ENCODE measurements around the gene HM13. TPM values are rescaled to one million over a fixed set of nuclear protein-coding genes. Genes with fewer than 3 reads are reported as not detected.

HM13 gene
- total and polyA plus RNA-seq, 2 of the 13 experiments (the other 11 are each of a cell fraction or from before 2014, with no cell fraction given): 118 to 243 TPM

GRCh38 chr20:31587545-31588389 lies 73.5 kb downstream of the HM13 start (continued):
- TF ChIP-seq ZNF746 (CRISPR knock-in tag; IDR thresholded peaks at IDR 0.05) (no peak; the same call in 1 of the 2 replicates), ZNF784 (CRISPR knock-in tag; IDR thresholded peaks at IDR 0.05; ENCODE audit: borderline replicate concordance) (no peak), ZFP1 (CRISPR knock-in tag; IDR thresholded peaks at IDR 0.05) (no peak), ZNF639 (CRISPR knock-in tag; conservative IDR thresholded peaks at IDR 0.05) (no peak; the same call in 1 of the 2 replicates), ZNF580 (CRISPR knock-in tag; IDR thresholded peaks at IDR 0.05; ENCODE audit: borderline replicate concordance, low read depth) (peak; percentile 14; the same call in 1 of the 2 replicates), HCFC1 (IDR thresholded peaks at IDR 0.05; ENCODE audit: low read depth, low read length) (no peak), AFF4 (CRISPR knock-in tag; IDR thresholded peaks at IDR 0.05) (no peak), TGIF2 (CRISPR knock-in tag; IDR thresholded peaks at IDR 0.05) (peak; percentile 15; the same call in 1 of the 2 replicates), ZNF589 (CRISPR knock-in tag; conservative IDR thresholded peaks at IDR 0.05) (no peak), POLR2G (IDR thresholded peaks at IDR 0.05; ENCODE audit: low read depth, low read length) (peak; percentile 72), PAF1 (CRISPR knock-in tag; IDR thresholded peaks at IDR 0.05) (no peak), NFE2L1 (CRISPR knock-in tag; IDR thresholded peaks at IDR 0.05; ENCODE audit: borderline replicate concordance) (no peak), ZFP41 (CRISPR knock-in tag; IDR thresholded peaks at IDR 0.05; ENCODE audit: borderline replicate concordance) (no peak), KDM5B (CRISPR knock-in tag; IDR thresholded peaks at IDR 0.05; ENCODE audit: borderline replicate concordance) (0 out of 2 replicates have a peak, but pooled peaks have one; percentile 14), ZNF790 (CRISPR knock-in tag; IDR thresholded peaks at IDR 0.05; ENCODE audit: borderline replicate concordance) (no peak)

Measured in HepG2 (cell line).